ENCODE measurements around the gene CABLES1. TPM values are rescaled to one million over a fixed set of nuclear protein-coding genes. Genes with fewer than 3 reads are reported as not detected.

CABLES1 gene
- polyA plus RNA-seq, 1 of the 3 experiments (the other 2 are of a cell fraction) = 2.2 TPM

DNA sequence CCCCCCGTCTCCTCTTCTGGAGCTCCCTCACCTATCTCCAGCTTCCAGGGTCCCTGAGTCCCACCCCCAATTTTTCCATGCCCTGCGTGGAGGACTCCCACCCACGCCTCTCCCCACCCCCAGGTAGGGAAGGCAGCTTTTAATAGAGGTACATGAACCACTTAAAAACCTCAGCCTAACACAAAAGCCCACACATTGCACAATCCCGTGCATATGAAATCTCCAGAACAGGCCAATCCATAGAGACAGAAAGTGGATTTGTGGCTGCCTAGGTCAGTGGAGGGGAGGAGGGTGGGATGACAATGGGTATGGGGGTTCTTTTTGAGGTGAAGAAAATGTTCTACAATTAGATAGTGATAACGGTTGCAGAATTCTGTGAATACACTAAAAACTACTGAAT is 145.6 kb downstream of the CABLES1 start:
- H3K9ac ChIP-seq = no peak overlapping the region
- 96% methylated on average over 5 of the region's 5 CpGs for WGBS (ENCODE audit: low lambda C conversion rate)
- no peak overlapping the region for H3K4me2 ChIP-seq
- H3K27me3 ChIP-seq (ENCODE audit: insufficient read depth) = no peaks in the 10 kb centered on the region
- CTCF ChIA-PET = interaction anchor here (1.2 kb wide), 1 partner anchor 131 kb away, joined by 3 read pairs; no protein-coding TSS in a partner anchor
- DNase-seq = no peak
- H3K4me1 ChIP-seq (ENCODE audit: control insufficient read depth in 1 of 2, insufficient read depth in 2 of 2, low read depth in 1 of 2, low read length in 1 of 2) = peaks cover 12 to 17% of the 10 kb centered on the region in 2 experiments; a peak in 2 of 4 replicates
- H3K4me3 ChIP-seq (ENCODE audit: low read depth in 2 of 2, low read length in 1 of 2) = no peak overlapping the region
- no peak overlapping the region for H2AFZ ChIP-seq (ENCODE audit: low read depth)
- H3K79me2 ChIP-seq (ENCODE audit: insufficient read depth) = no peaks in the 10 kb centered on the region
- no peaks in the 10 kb centered on the region for H3K36me3 ChIP-seq (replicated peaks in 1 of 2; ENCODE audit: control insufficient read depth in 1 of 2, insufficient read depth in 2 of 2, low read length in 1 of 2)
- TF ChIP-seq SMC3 (IDR thresholded peaks at IDR 0.05; ENCODE audit: low read depth, low read length) (no peak), GATA2 (CRISPR knock-in tag; IDR thresholded peaks at IDR 0.05) (no peak)
- no peaks in the 10 kb centered on the region for H4K20me1 ChIP-seq (ENCODE audit: insufficient read depth)
- peaks cover 3% of the 10 kb centered on the region for H3F3A ChIP-seq (replicated peaks; ENCODE audit: insufficient read depth)
- no peaks in the 10 kb centered on the region for H3K9me2 ChIP-seq
- H3K9me3 ChIP-seq = no peaks in the 10 kb centered on the region
- POLR2A ChIA-PET = no interaction called here
- no peak overlapping the region for H3K27ac ChIP-seq (ENCODE audit: low read depth in 2 of 2, low read length in 1 of 2)

DNA sequence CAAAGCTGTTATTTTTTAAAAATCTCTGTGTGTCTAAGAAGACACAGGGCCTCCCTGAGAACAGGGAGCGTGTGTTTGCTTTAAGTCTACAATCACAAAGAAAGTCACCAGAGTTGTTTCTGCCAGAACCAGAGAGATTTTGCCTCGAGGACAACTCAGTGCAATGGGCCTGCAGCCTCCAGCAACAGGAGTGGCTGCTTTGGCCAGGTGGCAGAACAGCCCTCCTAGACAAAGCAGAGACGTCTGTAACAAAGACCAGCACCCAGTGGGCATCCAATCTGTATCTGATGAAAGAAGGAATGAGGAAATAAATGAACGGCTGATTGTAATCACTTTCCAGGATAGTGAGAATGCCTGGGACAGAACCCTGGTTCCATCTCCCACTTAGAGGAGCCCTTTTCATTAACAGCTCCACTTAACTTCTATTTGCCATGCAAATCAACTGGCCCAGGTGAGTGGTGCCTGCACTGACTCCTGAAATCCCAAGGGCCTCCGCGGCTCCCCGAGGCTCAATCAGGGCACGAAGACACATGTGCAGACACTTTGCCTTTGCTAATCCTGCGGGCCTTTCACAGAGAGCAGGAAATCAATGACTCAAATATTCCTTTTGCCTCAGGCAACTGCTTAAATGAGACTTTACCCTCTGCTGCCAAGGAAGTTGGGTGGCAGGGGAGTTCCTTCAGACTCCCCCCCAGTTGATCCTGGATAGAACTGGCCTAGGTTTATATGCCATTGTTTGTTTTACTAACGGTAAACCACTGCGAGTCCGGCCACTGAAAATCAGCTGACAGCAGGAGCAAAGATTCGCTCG is 146.5 kb downstream of the CABLES1 start:
- TF ChIP-seq SIN3A (IDR thresholded peaks at IDR 0.05; ENCODE audit: borderline replicate concordance, low read depth, low read length) = no peak
- TF ChIP-seq, protein P1, sequence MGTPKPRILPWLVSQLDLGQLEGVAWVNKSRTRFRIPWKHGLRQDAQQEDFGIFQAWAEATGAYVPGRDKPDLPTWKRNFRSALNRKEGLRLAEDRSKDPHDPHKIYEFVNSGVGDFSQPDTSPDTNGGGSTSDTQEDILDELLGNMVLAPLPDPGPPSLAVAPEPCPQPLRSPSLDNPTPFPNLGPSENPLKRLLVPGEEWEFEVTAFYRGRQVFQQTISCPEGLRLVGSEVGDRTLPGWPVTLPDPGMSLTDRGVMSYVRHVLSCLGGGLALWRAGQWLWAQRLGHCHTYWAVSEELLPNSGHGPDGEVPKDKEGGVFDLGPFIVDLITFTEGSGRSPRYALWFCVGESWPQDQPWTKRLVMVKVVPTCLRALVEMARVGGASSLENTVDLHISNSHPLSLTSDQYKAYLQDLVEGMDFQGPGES (IDR thresholded peaks at IDR 0.05; ENCODE audit: low read depth, low read length) = no peak
- no peak for TF ChIP-seq MXI1 (IDR thresholded peaks at IDR 0.05; ENCODE audit: low read depth, low read length)
- TF ChIP-seq, protein P2, sequence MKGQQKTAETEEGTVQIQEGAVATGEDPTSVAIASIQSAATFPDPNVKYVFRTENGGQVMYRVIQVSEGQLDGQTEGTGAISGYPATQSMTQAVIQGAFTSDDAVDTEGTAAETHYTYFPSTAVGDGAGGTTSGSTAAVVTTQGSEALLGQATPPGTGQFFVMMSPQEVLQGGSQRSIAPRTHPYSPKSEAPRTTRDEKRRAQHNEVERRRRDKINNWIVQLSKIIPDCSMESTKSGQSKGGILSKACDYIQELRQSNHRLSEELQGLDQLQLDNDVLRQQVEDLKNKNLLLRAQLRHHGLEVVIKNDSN (IDR thresholded peaks at IDR 0.05; ENCODE audit: borderline replicate concordance, low read depth) = no peak
- no peak for TF ChIP-seq RCOR1 (IDR thresholded peaks at IDR 0.05; ENCODE audit: low read length)
- TF ChIP-seq RAD21 (IDR thresholded peaks at IDR 0.05; ENCODE audit: low read length) = no peak
- TF ChIP-seq EP300 (IDR thresholded peaks at IDR 0.05; ENCODE audit: borderline replicate concordance in 1 of 2, low read depth in 1 of 2, low read length in 1 of 2) = no peak
- no peak for TF ChIP-seq JUND (IDR thresholded peaks at IDR 0.05)
- TF ChIP-seq NFIC (IDR thresholded peaks at IDR 0.05; ENCODE audit: borderline replicate concordance) = no peak
- no peak for TF ChIP-seq EZH2phosphoT487 (IDR thresholded peaks at IDR 0.05; ENCODE audit: borderline replicate concordance, low read depth)
- no peak for TF ChIP-seq YY1 (IDR thresholded peaks at IDR 0.05; ENCODE audit: low read depth)
- TF ChIP-seq, protein P3, sequence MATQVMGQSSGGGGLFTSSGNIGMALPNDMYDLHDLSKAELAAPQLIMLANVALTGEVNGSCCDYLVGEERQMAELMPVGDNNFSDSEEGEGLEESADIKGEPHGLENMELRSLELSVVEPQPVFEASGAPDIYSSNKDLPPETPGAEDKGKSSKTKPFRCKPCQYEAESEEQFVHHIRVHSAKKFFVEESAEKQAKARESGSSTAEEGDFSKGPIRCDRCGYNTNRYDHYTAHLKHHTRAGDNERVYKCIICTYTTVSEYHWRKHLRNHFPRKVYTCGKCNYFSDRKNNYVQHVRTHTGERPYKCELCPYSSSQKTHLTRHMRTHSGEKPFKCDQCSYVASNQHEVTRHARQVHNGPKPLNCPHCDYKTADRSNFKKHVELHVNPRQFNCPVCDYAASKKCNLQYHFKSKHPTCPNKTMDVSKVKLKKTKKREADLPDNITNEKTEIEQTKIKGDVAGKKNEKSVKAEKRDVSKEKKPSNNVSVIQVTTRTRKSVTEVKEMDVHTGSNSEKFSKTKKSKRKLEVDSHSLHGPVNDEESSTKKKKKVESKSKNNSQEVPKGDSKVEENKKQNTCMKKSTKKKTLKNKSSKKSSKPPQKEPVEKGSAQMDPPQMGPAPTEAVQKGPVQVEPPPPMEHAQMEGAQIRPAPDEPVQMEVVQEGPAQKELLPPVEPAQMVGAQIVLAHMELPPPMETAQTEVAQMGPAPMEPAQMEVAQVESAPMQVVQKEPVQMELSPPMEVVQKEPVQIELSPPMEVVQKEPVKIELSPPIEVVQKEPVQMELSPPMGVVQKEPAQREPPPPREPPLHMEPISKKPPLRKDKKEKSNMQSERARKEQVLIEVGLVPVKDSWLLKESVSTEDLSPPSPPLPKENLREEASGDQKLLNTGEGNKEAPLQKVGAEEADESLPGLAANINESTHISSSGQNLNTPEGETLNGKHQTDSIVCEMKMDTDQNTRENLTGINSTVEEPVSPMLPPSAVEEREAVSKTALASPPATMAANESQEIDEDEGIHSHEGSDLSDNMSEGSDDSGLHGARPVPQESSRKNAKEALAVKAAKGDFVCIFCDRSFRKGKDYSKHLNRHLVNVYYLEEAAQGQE (IDR thresholded peaks at IDR 0.05; ENCODE audit: low read depth, low read length) = no peak
- no peak for TF ChIP-seq SMC3 (IDR thresholded peaks at IDR 0.05; ENCODE audit: low read depth, low read length)
- no peak for TF ChIP-seq GABPA (IDR thresholded peaks at IDR 0.05; ENCODE audit: low read depth)
- no peak for TF ChIP-seq POLR2AphosphoS5 (IDR thresholded peaks at IDR 0.05; ENCODE audit: low read depth, low read length)
- Histone ChIP-seq H3K27ac (ENCODE audit: low read depth in 2 of 2, low read length in 1 of 2) (peak overlapping the region in 1 of 2 experiments; percentile 47; a peak in 2 of 4 replicates), H4K20me1 (ENCODE audit: insufficient read depth) (no peaks in the 10 kb centered on the region), H3K36me3 (replicated peaks in 1 of 2; ENCODE audit: control insufficient read depth in 1 of 2, insufficient read depth in 2 of 2, low read length in 1 of 2) (no peaks in the 10 kb centered on the region), H3K4me2 (0 out of 2 replicates have a peak overlapping the region, but pooled peaks have one; percentile 15), H3K27me3 (ENCODE audit: insufficient read depth) (no peaks in the 10 kb centered on the region), H3K9me2 (no peaks in the 10 kb centered on the region), H3K4me3 (ENCODE audit: low read depth in 2 of 2, low read length in 1 of 2) (no peak overlapping the region), H3K9me3 (no peaks in the 10 kb centered on the region), H3K9ac (no peak overlapping the region; the same call in 1 of the 2 replicates), H2AFZ (ENCODE audit: low read depth) (peak overlapping the region; percentile 61), H3K4me1 (ENCODE audit: control insufficient read depth in 1 of 2, insufficient read depth in 2 of 2, low read depth in 1 of 2, low read length in 1 of 2) (peaks cover 12 to 17% of the 10 kb centered on the region in 2 experiments; a peak in 2 of 4 replicates), H3F3A (replicated peaks; ENCODE audit: insufficient read depth) (peaks cover 3% of the 10 kb centered on the region), H3K79me2 (ENCODE audit: insufficient read depth) (no peaks in the 10 kb centered on the region)
- ChIA-PET POLR2A (no interaction called here), CTCF (no interaction called here)
- peak; percentile 41 for DNase-seq
- 78% methylated on average over 10 of the region's 14 CpGs for whole genome bisulfite sequencing (ENCODE audit: low lambda C conversion rate)
